OCI-LY1 (cell line): ENCODE results near the gene CFAP61.

Experiments used
- H2AFZ ChIP-seq: fragments of 200-600 bp; sonication (generic), shearing (Covaris generic); 2 replicates; pipeline ENCODE4 v1.6.0; 2014; ENCODE audit warnings: antibody characterized with exemption, mild to moderate bottlenecking, low read length
- H3F3A ChIP-seq: fragments of 200-600 bp; sonication (generic), shearing (Covaris generic); 2 replicates; pipeline ENCODE4 v1.6.0; 2014; ENCODE audit warnings: mild to moderate bottlenecking, antibody characterized with exemption, low read length, moderate library complexity; ENCODE audit not compliant: insufficient read depth
- H3K27ac ChIP-seq: fragments of 200-600 bp; sonication (generic); 2 replicates; pipeline ENCODE4 v1.5.1; 2014; ENCODE audit warnings: low read length, mixed run types, mild to moderate bottlenecking, low read depth; ENCODE audit not compliant: poor library complexity, severe bottlenecking
- H3K27me3 ChIP-seq: fragments of 200-600 bp; sonication (generic); 2 replicates; pipeline ENCODE4 v1.6.0; 2014; ENCODE audit warnings: antibody characterized with exemption, mild to moderate bottlenecking, low read length, moderate library complexity; ENCODE audit not compliant: insufficient read depth
- H3K36me3 ChIP-seq: fragments of 200-600 bp; sonication (generic); 2 replicates; pipeline ENCODE4 v1.6.1; 2014; ENCODE audit warnings: mild to moderate bottlenecking, antibody characterized with exemption, low read length, moderate library complexity, mixed read lengths; ENCODE audit not compliant: insufficient read depth
- H3K4me1 ChIP-seq: fragments of 200-600 bp; sonication (generic); 2 replicates; pipeline ENCODE4 v1.5.1; 2014; ENCODE audit warnings: mild to moderate bottlenecking, low read length, moderate library complexity; ENCODE audit not compliant: insufficient read depth, severe bottlenecking
- H3K4me2 ChIP-seq: fragments of 200-600 bp; sonication (generic), shearing (Covaris generic); 2 replicates; pipeline ENCODE4 v1.6.1; 2014; ENCODE audit warnings: low read length
- H3K4me3 ChIP-seq: fragments of 200-600 bp; sonication (generic); 2 replicates; pipeline ENCODE4 v1.5.1; 2014; ENCODE audit warnings: low read length, low read depth, mild to moderate bottlenecking, mixed read lengths; ENCODE audit not compliant: poor library complexity, severe bottlenecking
- H3K79me2 ChIP-seq: fragments of 200-600 bp; shearing (Covaris generic); 2 replicates; pipeline ENCODE4 v1.6.1; 2016; ENCODE audit warnings: mixed run types, low read length, mixed read lengths; ENCODE audit not compliant: insufficient read depth
- H3K9ac ChIP-seq: fragments of 200-600 bp; sonication (generic), shearing (Covaris generic); 2 replicates; pipeline ENCODE4 v1.6.1; 2014; ENCODE audit warnings: mild to moderate bottlenecking, low read length, mixed read lengths
- H3K9me2 ChIP-seq: fragments of 200-600 bp; sonication (generic), shearing (Covaris generic); 2 replicates; pipeline ENCODE4 v1.6.1; 2014; ENCODE audit warnings: low read depth, mild to moderate bottlenecking, low read length, mixed read lengths
- H3K9me3 ChIP-seq: fragments of 200-600 bp; shearing (Covaris generic); 2 replicates; pipeline ENCODE4 v1.6.1; 2014; ENCODE audit warnings: low read length, mixed read lengths
- H4K20me1 ChIP-seq: fragments of 200-600 bp; sonication (generic), shearing (Covaris generic); 2 replicates; pipeline ENCODE4 v1.6.0; 2016; ENCODE audit warnings: mild to moderate bottlenecking, low read length; ENCODE audit not compliant: insufficient read depth
- EZH2 ChIP-seq: fragments of 200-600 bp; sonication (generic), shearing (Covaris generic); IDR thresholded peaks from 2 replicates; pipeline ENCODE4 v1.8.0; 2017; ENCODE audit warnings: borderline replicate concordance, mixed run types, mild to moderate bottlenecking, antibody characterized with exemption, low read length, moderate library complexity, mixed read lengths
- TF ChIP-seq, protein P1 (sequence below): fragments of 200-600 bp; sonication (generic), shearing (Covaris generic); IDR thresholded peaks from 2 replicates; pipeline ENCODE4 v1.5.1; 2017; ENCODE audit warnings: mild to moderate bottlenecking, antibody characterized with exemption, low read length, moderate library complexity, mixed read lengths

Gene CFAP61

GRCh38 chr20:20228351-20228750 lies 176.0 kb downstream of the CFAP61 start:
- Histone ChIP-seq H3K27ac (no peak overlapping the region), H3K4me3 (no peak overlapping the region), H3K4me2 (no peak overlapping the region), H3K27me3 (no peaks in the 10 kb centered on the region), H3K9me2 (no peaks in the 10 kb centered on the region), H2AFZ (no peak overlapping the region), H3K9ac (no peak overlapping the region), H3K36me3 (no peaks in the 10 kb centered on the region), H4K20me1 (no peaks in the 10 kb centered on the region), H3K4me1 (no peaks in the 10 kb centered on the region), H3K9me3 (no peaks in the 10 kb centered on the region), H3K79me2 (no peaks in the 10 kb centered on the region), H3F3A (no peaks in the 10 kb centered on the region)
- TF ChIP-seq, protein P1, sequence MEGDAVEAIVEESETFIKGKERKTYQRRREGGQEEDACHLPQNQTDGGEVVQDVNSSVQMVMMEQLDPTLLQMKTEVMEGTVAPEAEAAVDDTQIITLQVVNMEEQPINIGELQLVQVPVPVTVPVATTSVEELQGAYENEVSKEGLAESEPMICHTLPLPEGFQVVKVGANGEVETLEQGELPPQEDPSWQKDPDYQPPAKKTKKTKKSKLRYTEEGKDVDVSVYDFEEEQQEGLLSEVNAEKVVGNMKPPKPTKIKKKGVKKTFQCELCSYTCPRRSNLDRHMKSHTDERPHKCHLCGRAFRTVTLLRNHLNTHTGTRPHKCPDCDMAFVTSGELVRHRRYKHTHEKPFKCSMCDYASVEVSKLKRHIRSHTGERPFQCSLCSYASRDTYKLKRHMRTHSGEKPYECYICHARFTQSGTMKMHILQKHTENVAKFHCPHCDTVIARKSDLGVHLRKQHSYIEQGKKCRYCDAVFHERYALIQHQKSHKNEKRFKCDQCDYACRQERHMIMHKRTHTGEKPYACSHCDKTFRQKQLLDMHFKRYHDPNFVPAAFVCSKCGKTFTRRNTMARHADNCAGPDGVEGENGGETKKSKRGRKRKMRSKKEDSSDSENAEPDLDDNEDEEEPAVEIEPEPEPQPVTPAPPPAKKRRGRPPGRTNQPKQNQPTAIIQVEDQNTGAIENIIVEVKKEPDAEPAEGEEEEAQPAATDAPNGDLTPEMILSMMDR, result no peak
- TF ChIP-seq EZH2, result no peak

GRCh38 chr20:20229595-20229994 lies 177.3 kb downstream of the CFAP61 start:
- H2AFZ ChIP-seq, result no peak overlapping the region
- H3K4me1 ChIP-seq, result no peaks in the 10 kb centered on the region
- no peaks in the 10 kb centered on the region for H3K9me3 ChIP-seq
- H3K27me3 ChIP-seq, result no peaks in the 10 kb centered on the region
- H3K27ac ChIP-seq, result no peak overlapping the region
- no peaks in the 10 kb centered on the region for H3F3A ChIP-seq
- no peak overlapping the region for H3K4me2 ChIP-seq
- H3K9me2 ChIP-seq, result no peaks in the 10 kb centered on the region
- TF ChIP-seq, protein P1, result no peak
- no peak for TF ChIP-seq EZH2
- H3K36me3 ChIP-seq, result no peaks in the 10 kb centered on the region
- no peak overlapping the region for H3K9ac ChIP-seq
- H3K4me3 ChIP-seq, result no peak overlapping the region
- H3K79me2 ChIP-seq, result no peaks in the 10 kb centered on the region
- no peaks in the 10 kb centered on the region for H4K20me1 ChIP-seq

DNA sequence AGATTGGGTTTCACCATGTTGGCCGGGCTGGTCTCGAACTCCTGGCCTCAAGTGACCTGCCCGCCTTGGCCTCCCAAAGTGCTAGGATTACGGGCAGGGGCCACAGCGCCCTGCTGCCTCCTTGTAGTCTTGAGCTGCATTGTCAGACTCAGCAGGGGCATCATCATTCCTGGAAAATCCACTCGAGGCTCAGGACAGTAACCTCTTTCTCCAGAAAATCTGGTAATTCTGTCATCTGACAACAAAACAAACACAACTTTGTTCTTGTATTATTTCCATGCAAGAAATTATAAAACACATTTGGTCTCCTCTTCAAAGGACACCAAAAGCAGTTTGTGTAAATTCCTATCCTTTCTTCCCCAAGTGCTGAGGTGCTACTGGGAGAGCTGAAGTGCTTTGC lies 178.4 kb downstream of the CFAP61 start:
- H3K27me3 ChIP-seq, result no peaks in the 10 kb centered on the region
- H2AFZ ChIP-seq, result no peak overlapping the region
- H3K27ac ChIP-seq, result no peak overlapping the region
- H3K4me3 ChIP-seq, result no peak overlapping the region
- H3F3A ChIP-seq, result no peaks in the 10 kb centered on the region
- no peaks in the 10 kb centered on the region for H4K20me1 ChIP-seq
- H3K79me2 ChIP-seq, result no peaks in the 10 kb centered on the region
- H3K36me3 ChIP-seq, result no peaks in the 10 kb centered on the region
- no peak overlapping the region for H3K9ac ChIP-seq
- no peaks in the 10 kb centered on the region for H3K9me3 ChIP-seq
- no peak overlapping the region for H3K4me2 ChIP-seq
- no peak for TF ChIP-seq EZH2
- TF ChIP-seq, protein P1, result no peak
- no peaks in the 10 kb centered on the region for H3K9me2 ChIP-seq
- H3K4me1 ChIP-seq, result no peaks in the 10 kb centered on the region
